Measurements from ENCODE around the gene MTPN. TPM values are rescaled to one million over a fixed set of nuclear protein-coding genes. Genes with fewer than 3 reads are reported as not detected.
A peak's percentile ranks its signal among the peaks of the same experiment; 100 is the strongest.

MTPN gene
- total RNA-seq, 1 donor from 2014 or later, result 128 TPM

DNA sequence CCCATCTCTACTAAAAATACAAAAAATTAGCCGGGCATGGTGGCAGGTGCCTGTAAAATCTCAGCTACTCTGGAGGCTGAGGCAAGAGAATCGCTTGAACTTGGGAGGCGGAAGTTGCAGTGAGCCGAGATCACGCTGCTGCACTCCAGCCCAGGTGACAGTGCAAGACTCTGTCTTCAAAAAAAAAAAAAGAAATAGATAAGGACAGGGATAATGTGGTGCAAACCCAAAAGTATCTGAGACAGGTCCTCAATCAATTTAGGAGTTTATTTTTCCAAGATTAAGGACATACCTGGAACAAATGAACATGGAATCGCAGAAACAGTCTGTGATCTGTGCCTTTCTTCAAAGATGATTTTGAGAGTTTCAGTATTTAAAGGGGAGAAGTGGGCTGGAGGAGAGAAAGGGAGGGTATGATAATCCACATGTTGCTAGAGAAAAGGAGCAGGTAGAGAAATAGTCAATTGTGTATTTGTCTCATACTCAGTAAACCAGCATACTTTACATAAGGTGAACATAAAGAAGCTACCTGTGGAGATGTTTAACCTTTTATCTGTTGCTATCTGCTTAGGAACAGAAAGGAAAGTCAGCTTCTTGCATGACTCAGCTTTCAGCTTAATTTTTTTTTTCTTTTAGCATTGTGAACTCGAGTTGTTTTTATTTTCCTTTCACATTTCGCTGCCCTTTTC, 4.9 kb upstream of the MTPN start:
- no peak for DNase-seq (ENCODE audit: low read depth)
- Histone ChIP-seq H3K36me3 (ENCODE audit: control insufficient read depth, insufficient read depth, low read length) (no peaks in the 10 kb centered on the region), H3K27me3 (ENCODE audit: control insufficient read depth, insufficient read depth, low read length) (no peaks in the 10 kb centered on the region), H3K4me3 (ENCODE audit: low read depth, low read length) (no peak overlapping the region)
- TF ChIP-seq, protein P1, sequence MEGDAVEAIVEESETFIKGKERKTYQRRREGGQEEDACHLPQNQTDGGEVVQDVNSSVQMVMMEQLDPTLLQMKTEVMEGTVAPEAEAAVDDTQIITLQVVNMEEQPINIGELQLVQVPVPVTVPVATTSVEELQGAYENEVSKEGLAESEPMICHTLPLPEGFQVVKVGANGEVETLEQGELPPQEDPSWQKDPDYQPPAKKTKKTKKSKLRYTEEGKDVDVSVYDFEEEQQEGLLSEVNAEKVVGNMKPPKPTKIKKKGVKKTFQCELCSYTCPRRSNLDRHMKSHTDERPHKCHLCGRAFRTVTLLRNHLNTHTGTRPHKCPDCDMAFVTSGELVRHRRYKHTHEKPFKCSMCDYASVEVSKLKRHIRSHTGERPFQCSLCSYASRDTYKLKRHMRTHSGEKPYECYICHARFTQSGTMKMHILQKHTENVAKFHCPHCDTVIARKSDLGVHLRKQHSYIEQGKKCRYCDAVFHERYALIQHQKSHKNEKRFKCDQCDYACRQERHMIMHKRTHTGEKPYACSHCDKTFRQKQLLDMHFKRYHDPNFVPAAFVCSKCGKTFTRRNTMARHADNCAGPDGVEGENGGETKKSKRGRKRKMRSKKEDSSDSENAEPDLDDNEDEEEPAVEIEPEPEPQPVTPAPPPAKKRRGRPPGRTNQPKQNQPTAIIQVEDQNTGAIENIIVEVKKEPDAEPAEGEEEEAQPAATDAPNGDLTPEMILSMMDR (IDR thresholded peaks at IDR 0.05; ENCODE audit: insufficient read depth, low read length, poor library complexity, severe bottlenecking), result no peak

DNA sequence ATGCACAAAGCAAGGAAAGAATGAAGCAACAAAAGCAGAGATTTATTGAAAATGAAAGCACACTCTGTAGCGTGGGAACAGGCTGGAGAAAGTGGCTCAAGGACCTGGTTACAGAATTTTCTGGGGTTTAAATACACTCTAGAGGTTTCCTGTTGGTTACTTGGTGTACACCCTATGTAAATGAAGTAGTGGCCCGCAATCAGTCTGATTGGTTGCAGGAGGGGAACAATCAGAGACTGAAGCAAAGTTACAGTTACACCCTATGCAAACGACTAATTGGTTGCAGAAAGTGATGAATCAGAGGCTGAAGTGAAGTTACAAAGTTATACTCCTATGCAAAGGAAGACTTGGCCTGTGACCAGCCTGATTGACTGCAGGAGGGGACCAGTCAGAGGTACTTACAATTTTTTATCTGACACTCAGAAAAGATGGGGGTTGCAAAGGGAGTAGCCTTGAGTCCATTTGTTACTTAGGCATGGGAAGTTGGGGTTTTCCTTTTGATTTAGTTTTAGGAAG, 3.6 kb upstream of the MTPN start:
- no peaks in the 10 kb centered on the region for H3K36me3 ChIP-seq (ENCODE audit: control insufficient read depth, insufficient read depth, low read length)
- TF ChIP-seq, protein P1 (IDR thresholded peaks at IDR 0.05; ENCODE audit: insufficient read depth, low read length, poor library complexity, severe bottlenecking), result no peak
- no peak overlapping the region for H3K4me3 ChIP-seq (ENCODE audit: low read depth, low read length)
- peak; percentile 19 for DNase-seq (ENCODE audit: low read depth)
- H3K27me3 ChIP-seq (ENCODE audit: control insufficient read depth, insufficient read depth, low read length), result no peaks in the 10 kb centered on the region

DNA sequence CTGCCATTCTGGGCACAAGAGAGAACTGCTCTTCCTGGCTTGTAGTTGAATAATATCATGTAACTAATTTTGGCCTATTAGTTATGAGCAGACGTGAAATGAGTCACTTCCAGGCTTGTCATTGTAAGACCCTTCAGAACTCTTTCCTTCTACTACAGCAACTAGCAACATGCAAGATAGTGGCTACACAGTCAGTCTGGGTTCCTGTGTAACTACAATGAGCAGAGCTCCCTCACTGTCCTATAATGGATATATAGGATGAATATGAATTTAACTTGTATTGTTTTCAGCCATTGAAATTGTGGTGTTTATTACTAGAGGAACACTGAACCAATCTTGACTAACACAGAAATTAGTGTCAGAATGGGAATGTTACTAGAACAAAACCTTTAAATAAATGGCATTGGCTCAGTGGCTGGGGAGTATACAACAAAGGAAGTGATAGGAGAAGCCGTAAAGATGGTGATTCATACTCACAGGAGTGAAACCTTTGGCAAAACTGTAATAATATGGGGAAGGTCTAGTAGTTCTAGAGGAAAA, 2.9 kb upstream of the MTPN start:
- no peak for DNase-seq (ENCODE audit: low read depth)

GRCh38 chr7:135979471-135980011, 2.4 kb upstream of the MTPN start:
- H3K27me3 ChIP-seq (ENCODE audit: control insufficient read depth, insufficient read depth, low read length), result no peaks in the 10 kb centered on the region
- TF ChIP-seq, protein P1 (IDR thresholded peaks at IDR 0.05; ENCODE audit: insufficient read depth, low read length, poor library complexity, severe bottlenecking), result no peak
- H3K4me3 ChIP-seq (ENCODE audit: low read depth, low read length), result no peak overlapping the region
- H3K36me3 ChIP-seq (ENCODE audit: control insufficient read depth, insufficient read depth, low read length), result no peaks in the 10 kb centered on the region
- DNase-seq (ENCODE audit: low read depth), result no peak

More for the DNA sequence above, 2.9 kb upstream of the MTPN start:
- Histone ChIP-seq H3K4me3 (ENCODE audit: low read depth, low read length) (no peak overlapping the region), H3K27me3 (ENCODE audit: control insufficient read depth, insufficient read depth, low read length) (no peaks in the 10 kb centered on the region), H3K36me3 (ENCODE audit: control insufficient read depth, insufficient read depth, low read length) (no peaks in the 10 kb centered on the region)
- TF ChIP-seq, protein P1 (IDR thresholded peaks at IDR 0.05; ENCODE audit: insufficient read depth, low read length, poor library complexity, severe bottlenecking), result no peak

- TF ChIP-seq, protein P1 (IDR thresholded peaks at IDR 0.05; ENCODE audit: insufficient read depth, low read length, poor library complexity, severe bottlenecking), result no peak
- DNase-seq (ENCODE audit: low read depth), result no peak
- H3K36me3 ChIP-seq (ENCODE audit: control insufficient read depth, insufficient read depth, low read length), result no peaks in the 10 kb centered on the region
- H3K4me3 ChIP-seq (ENCODE audit: low read depth, low read length), result no peak overlapping the region
- H3K27me3 ChIP-seq (ENCODE audit: control insufficient read depth, insufficient read depth, low read length), result no peaks in the 10 kb centered on the region
These were observed 1.5 kb upstream of the MTPN start for GRCh38 chr7:135978624-135979023.

All from kidney epithelial cell (primary cell).